Prostate gland (tissue), 2 donors: Measurements from ENCODE around the gene USP38.

Experiments
- CTCF ChIP-seq, 4 experiments: fragments of 200-600 bp in 2 of 4; fragments of 450-650 bp in 2 of 4; sonication (generic) in 2 of 4; IDR thresholded peaks; 1 replicate in 3 of 4; 2 replicates in 1 of 4; pipeline ENCODE4 v1.5.1; 2016 to 2019; ENCODE audit warnings: antibody characterized with exemption in 4 of 4, mild to moderate bottlenecking in 2 of 4, moderate library complexity in 2 of 4
- POLR2A ChIP-seq: fragments of 450-650 bp; IDR thresholded peaks from one replicate; pipeline ENCODE4 v1.6.1; 2016; ENCODE audit warnings: antibody characterized with exemption, mild to moderate bottlenecking
- POLR2AphosphoS5 ChIP-seq: sonication (generic); formaldehyde crosslinking; IDR thresholded peaks from one replicate; pipeline ENCODE4 v1.6.1; 2017; ENCODE audit warnings: antibody characterized with exemption

GRCh38 chr4:143256456-143256855, 71.7 kb downstream of the USP38 start:
- TF ChIP-seq CTCF (IDR thresholded peaks at IDR 0.05) (no peak), POLR2AphosphoS5 (no peak), POLR2A (no peak)
